Heart left ventricle (tissue), 13 donors: ENCODE measurements around the gene TMEM163.

Source experiments
- CTCF ChIP-seq, 12 donors: fragments of 200-600 bp; sonication (generic) in 4 of 12; IDR thresholded peaks; one replicate each; pipeline versions ENCODE4 v1.5.0 to v1.8.0; 2018 to 2022; ENCODE audit warnings: antibody characterized with exemption in 12 of 12, mild to moderate bottlenecking in 5 of 12
- POLR2A ChIP-seq, 2 donors: fragments of 450-650 bp; IDR thresholded peaks; one replicate each; pipeline ENCODE4 v1.6.1; 2017; ENCODE audit warnings: antibody characterized with exemption in 2 of 2, mild to moderate bottlenecking in 2 of 2, moderate library complexity in 2 of 2
- donor health status: ischemic (EF 13 %, LVEDD 7.1; RV severe dilation, severe dysfunction).
- donor health status: DM: no; HTN: yes; CAD: no.
- donor health status: DM: no; HTN: no; CAD: no.
- donor health status: ischemic (EF 25% LVEDD 6.9; RV normal size, moderate dysfunction).
- donor health status: ischemic (EF 25% LVEDD 5.7; RV mildly dilated, moderate dysfunction).
- donor health status: ischemic (EF 35%, LVEDD 5.7; RV mildly dilated, moderate dysfunction).
- donor health status: nonischemic (EF 11% LVEDD 7.7; RV severe dilation, severe dysfunction).
- donor health status: DM: yes; HTN: yes; CAD: no.
- donor health status: PGD.
- donor health status: ischemic (EF 29% LVEDD 5.4; RV normal size, mild dysfunction).
- donor health status: nonischemic (EF 23%, LVEDD 6.1; RV moderate dilation, normal function).

GRCh38 chr2:134449751-134450513, 268.9 kb downstream of the TMEM163 start:
- TF ChIP-seq CTCF (IDR thresholded peaks at IDR 0.05) (no peak), POLR2A (IDR thresholded peaks at IDR 0.05) (no peak)
